Testis (tissue), 3 donors: Measurements from ENCODE around the gene MKS1. TPM values are rescaled to one million over a fixed set of nuclear protein-coding genes. Genes with fewer than 3 reads are reported as not detected.

ENCODE experiments used
- DNase-seq: peaks from one replicate; pipeline ENCODE4 v3.0.0-alpha.2; 2019
- H3K27ac ChIP-seq, 2 donors: fragments of 200-600 bp; sonication (generic); one replicate each; pipeline ENCODE4 v1.5.1; 2019
- H3K27me3 ChIP-seq: fragments of 200-600 bp; sonication (generic); one replicate; pipeline ENCODE4 v1.5.1; 2019
- H3K36me3 ChIP-seq: fragments of 200-600 bp; sonication (generic); one replicate; pipeline ENCODE4 v1.5.1; 2017; ENCODE audit warnings: low read depth; ENCODE audit errors: missing control alignments
- H3K4me1 ChIP-seq: fragments of 200-600 bp; sonication (generic); one replicate; pipeline ENCODE4 v1.5.1; 2019
- H3K4me3 ChIP-seq, 2 donors: fragments of 200-600 bp; sonication (generic); one replicate each; pipeline ENCODE4 v1.5.1; 2017 to 2019
- H3K9me3 ChIP-seq: fragments of 200-600 bp; sonication (generic); one replicate; pipeline ENCODE4 v1.5.1; 2017
- POLR2A ChIP-seq: fragments of 450-650 bp; IDR thresholded peaks from one replicate; pipeline ENCODE4 v1.6.1; 2017; ENCODE audit warnings: antibody characterized with exemption, mild to moderate bottlenecking, moderate library complexity
- WGBS, 2 donors: methylation state at CpG; one replicate each; pipeline ENCODE4 v1.1.5; 2018; 5-methylcytosine and 5-hydroxymethylcytosine counted together
- intact Hi-C: fragments of 100-400 bp; cut with DNase I; formaldehyde crosslinking; loops from one replicate; pipeline ENCODE4 v1.15.1; 2023; ENCODE audit warnings: low total_unique reads
- polyA plus RNA-seq: library from polyadenylated mRNA; stranded (reverse); fragments of 350-450 nt; fragmentation: Illumina TruSeq; extraction: RNeasy Lipid Tissue Mini Kit (QIAGEN cat#74804); gene quantifications from one replicate; pipeline ENCODE4 v1.2.3, GENCODE V29; 2014; ENCODE audit warnings: low read depth, low replicate concordance; ENCODE audit not compliant: insufficient read depth
- total RNA-seq, 2 donors: library from RNA; depleted of rRNA; stranded (reverse); fragments of >200 nt; gene quantifications; one replicate each; pipeline ENCODE4 v1.2.3, GENCODE V29; 2016
- TF ChIP-seq, protein P1 (sequence below), 3 experiments: fragments of 450-650 bp in 2 of 3; fragments of 200-600 bp in 1 of 3; sonication (generic) in 1 of 3; IDR thresholded peaks; one replicate each; pipeline ENCODE4 v1.5.1; 2016 to 2019; ENCODE audit warnings: antibody characterized with exemption in 3 of 3, mild to moderate bottlenecking in 2 of 3, moderate library complexity in 1 of 3

The MKS1 gene
- total and polyA plus RNA-seq, 3 donors from 2014 or later = 32.0 to 34.3 (median 32.3) TPM

DNA sequence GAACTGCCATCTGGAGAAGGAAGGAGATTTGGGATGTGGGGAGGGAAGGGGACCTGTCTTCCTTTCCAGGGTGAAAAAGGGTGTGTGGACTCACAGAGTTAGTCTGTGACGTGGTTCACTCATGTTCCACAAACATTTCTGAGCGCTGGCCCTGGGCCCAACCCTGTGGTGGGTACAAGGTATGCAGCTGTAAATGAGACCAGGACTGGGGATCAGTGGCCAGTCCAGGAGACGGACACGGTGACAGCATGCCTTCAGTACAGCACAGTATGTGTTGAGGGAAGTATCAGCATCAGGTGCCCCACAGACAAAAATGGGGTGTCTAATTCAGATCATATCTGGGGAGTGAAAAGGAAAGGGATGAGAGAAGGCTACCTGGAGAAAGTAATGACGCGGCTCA, 32.0 kb downstream of the MKS1 start:
- no peaks in the 10 kb centered on the region for H3K27me3 ChIP-seq
- DNase-seq = no peak
- no peak overlapping the region for H3K4me3 ChIP-seq
- no peaks in the 10 kb centered on the region for H3K4me1 ChIP-seq
- TF ChIP-seq, protein P1, sequence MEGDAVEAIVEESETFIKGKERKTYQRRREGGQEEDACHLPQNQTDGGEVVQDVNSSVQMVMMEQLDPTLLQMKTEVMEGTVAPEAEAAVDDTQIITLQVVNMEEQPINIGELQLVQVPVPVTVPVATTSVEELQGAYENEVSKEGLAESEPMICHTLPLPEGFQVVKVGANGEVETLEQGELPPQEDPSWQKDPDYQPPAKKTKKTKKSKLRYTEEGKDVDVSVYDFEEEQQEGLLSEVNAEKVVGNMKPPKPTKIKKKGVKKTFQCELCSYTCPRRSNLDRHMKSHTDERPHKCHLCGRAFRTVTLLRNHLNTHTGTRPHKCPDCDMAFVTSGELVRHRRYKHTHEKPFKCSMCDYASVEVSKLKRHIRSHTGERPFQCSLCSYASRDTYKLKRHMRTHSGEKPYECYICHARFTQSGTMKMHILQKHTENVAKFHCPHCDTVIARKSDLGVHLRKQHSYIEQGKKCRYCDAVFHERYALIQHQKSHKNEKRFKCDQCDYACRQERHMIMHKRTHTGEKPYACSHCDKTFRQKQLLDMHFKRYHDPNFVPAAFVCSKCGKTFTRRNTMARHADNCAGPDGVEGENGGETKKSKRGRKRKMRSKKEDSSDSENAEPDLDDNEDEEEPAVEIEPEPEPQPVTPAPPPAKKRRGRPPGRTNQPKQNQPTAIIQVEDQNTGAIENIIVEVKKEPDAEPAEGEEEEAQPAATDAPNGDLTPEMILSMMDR (IDR thresholded peaks at IDR 0.05) = no peak
- no peak for TF ChIP-seq POLR2A
- no peaks in the 10 kb centered on the region for H3K9me3 ChIP-seq
- intact Hi-C loops = no loop called here
- H3K36me3 ChIP-seq = no peaks in the 10 kb centered on the region
- H3K27ac ChIP-seq = no peak overlapping the region
- WGBS, 2 donors = 90 to 96% methylated on average over 6 of the region's 6 CpGs

GRCh38 chr17:58186591-58186990, 32.5 kb downstream of the MKS1 start:
- H3K4me3 ChIP-seq = no peak overlapping the region
- 94% methylated on average over 4 of the region's 4 CpGs; no CpG with 5 or more reads in 1 of the 2 donors for WGBS, 2 donors
- H3K9me3 ChIP-seq = no peaks in the 10 kb centered on the region
- H3K27ac ChIP-seq = no peak overlapping the region
- no peaks in the 10 kb centered on the region for H3K36me3 ChIP-seq
- H3K27me3 ChIP-seq = no peaks in the 10 kb centered on the region
- TF ChIP-seq, protein P1 (IDR thresholded peaks at IDR 0.05) = no peak
- TF ChIP-seq POLR2A = no peak
- intact Hi-C loops = no loop called here
- no peaks in the 10 kb centered on the region for H3K4me1 ChIP-seq
- DNase-seq = no peak

GRCh38 chr17:58184986-58185761, 33.9 kb downstream of the MKS1 start:
- no peak overlapping the region for H3K4me3 ChIP-seq
- 83 to 93% methylated on average over 5 to 8 of the region's 8 CpGs for WGBS, 2 donors
- H3K9me3 ChIP-seq = no peaks in the 10 kb centered on the region
- H3K36me3 ChIP-seq = no peaks in the 10 kb centered on the region
- H3K27me3 ChIP-seq = no peaks in the 10 kb centered on the region
- no peak overlapping the region for H3K27ac ChIP-seq
- intact Hi-C loops = no loop called here
- TF ChIP-seq, protein P1 (IDR thresholded peaks at IDR 0.05) = no peak
- TF ChIP-seq POLR2A = no peak
- DNase-seq = no peak
- no peaks in the 10 kb centered on the region for H3K4me1 ChIP-seq

DNA sequence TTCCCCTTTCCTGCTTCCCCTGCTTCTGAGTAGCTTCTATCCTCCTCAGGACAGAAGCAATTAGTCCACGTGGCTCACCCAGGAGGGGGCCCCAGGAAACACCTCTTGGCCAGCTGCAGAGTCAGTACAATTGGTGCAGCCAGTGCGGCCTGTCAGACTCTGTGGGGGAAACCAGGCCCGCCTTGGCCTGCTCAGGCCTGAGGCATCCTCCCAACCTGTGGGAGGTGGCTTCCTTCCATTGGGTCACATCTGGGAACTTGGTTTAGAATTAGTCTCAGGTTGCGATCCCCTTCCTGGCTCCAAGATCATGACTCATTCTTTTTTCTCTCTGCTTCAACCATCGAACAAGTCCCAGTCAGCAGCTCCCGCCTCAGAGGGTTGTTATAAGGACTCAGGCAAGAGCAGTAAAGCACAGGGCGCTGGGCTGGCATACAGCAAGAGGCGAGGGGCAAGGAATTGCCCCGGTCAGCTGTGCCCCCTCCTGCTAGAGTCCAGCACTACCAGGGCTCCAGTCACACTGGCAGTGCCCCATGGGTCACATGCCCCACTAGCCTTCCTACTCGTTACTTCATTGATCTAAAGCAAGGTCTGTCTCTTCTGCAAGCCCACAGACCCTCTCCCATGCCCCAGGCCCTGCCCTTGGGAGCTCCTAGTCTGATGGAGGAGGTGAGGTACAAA, 34.6 kb downstream of the MKS1 start:
- no peaks in the 10 kb centered on the region for H3K9me3 ChIP-seq
- H3K36me3 ChIP-seq = no peaks in the 10 kb centered on the region
- no peaks in the 10 kb centered on the region for H3K27me3 ChIP-seq
- no peak for DNase-seq
- TF ChIP-seq POLR2A = no peak
- TF ChIP-seq, protein P1 (IDR thresholded peaks at IDR 0.05) = no peak
- no peaks in the 10 kb centered on the region for H3K4me1 ChIP-seq
- no peak overlapping the region for H3K27ac ChIP-seq
- H3K4me3 ChIP-seq = no peak overlapping the region
- intact Hi-C loops = no loop called here
- WGBS, 2 donors = 71 to 77% methylated on average over 10 of the region's 10 CpGs
